SK-N-SH (cell line): ENCODE data around the gene SLC26A4. TPM values are rescaled to one million over a fixed set of nuclear protein-coding genes. Genes with fewer than 3 reads are reported as not detected.

ENCODE experiments used
- CTCF ChIA-PET: fragments of 300-600, 350-600 bp; formaldehyde crosslinking; extraction: SDS; loops from one replicate; lab custom pipeline; 2021; lab: Yijun Ruan, JAX
- POLR2A ChIA-PET: fragments of 350-600 bp; sonication (Branson Sonifier 250); formaldehyde crosslinking; extraction: SDS; loops from one replicate; lab custom pipeline; 2020; ENCODE audit warnings: antibody characterized with exemption, inconsistent platforms; lab: Yijun Ruan, JAX
- DNase-seq: peaks from one replicate; pipeline ENCODE4 v3.0.0; 2012
- H2AFZ ChIP-seq: fragments of 200-600 bp; sonication (generic); 2 replicates; pipeline ENCODE4 v1.8.1; 2016; ENCODE audit warnings: antibody characterized with exemption, mild to moderate bottlenecking, low read depth
- H3F3A ChIP-seq: fragments of 200-600 bp; sonication (generic); replicated peaks from 2 replicates; pipeline ENCODE3; 2016; ENCODE audit warnings: antibody characterized with exemption, mild to moderate bottlenecking; ENCODE audit not compliant: insufficient read depth
- H3K27ac ChIP-seq, 2 experiments: fragments of 200-500 bp in 1 of 2; fragments of 200-600 bp in 1 of 2; sonication (Bioruptor generic) in 1 of 2; sonication (generic), shearing (Covaris generic) in 1 of 2; 2 replicates each; pipeline versions ENCODE4 v1.5.1 to v1.6.1; 2014 to 2016; ENCODE audit warnings: low read depth in 2 of 2, inconsistent platforms in 1 of 2, low read length in 1 of 2, mild to moderate bottlenecking in 1 of 2, mixed read lengths in 1 of 2
- H3K27me3 ChIP-seq: fragments of 200-600 bp; sonication (generic), shearing (Covaris generic); 2 replicates; pipeline ENCODE4 v1.6.1; 2016; ENCODE audit warnings: mixed run types; ENCODE audit not compliant: insufficient read depth
- H3K36me3 ChIP-seq, 2 experiments: fragments of 200-500 bp in 1 of 2; fragments of 200-600 bp in 1 of 2; sonication (Bioruptor generic) in 1 of 2; sonication (generic) in 1 of 2; replicated peaks in 1 of 2; 2 replicates each; pipeline versions ENCODE3 to v1.5.1; 2014 to 2016; ENCODE audit warnings: low read length in 1 of 2, mild to moderate bottlenecking in 1 of 2; ENCODE audit not compliant: insufficient read depth in 2 of 2, control insufficient read depth in 1 of 2
- H3K4me1 ChIP-seq, 2 experiments: fragments of 200-500 bp in 1 of 2; fragments of 200-600 bp in 1 of 2; sonication (Bioruptor generic) in 1 of 2; sonication (generic), shearing (Covaris generic) in 1 of 2; 2 replicates each; pipeline versions ENCODE4 v1.5.1 to v1.6.1; 2014 to 2016; ENCODE audit warnings: low read depth in 1 of 2, low read length in 1 of 2, mixed run types in 1 of 2; ENCODE audit not compliant: insufficient read depth in 2 of 2, control insufficient read depth in 1 of 2
- H3K4me2 ChIP-seq: fragments of 200-600 bp; sonication (generic), shearing (Covaris generic); 2 replicates; pipeline ENCODE4 v1.6.1; 2017; ENCODE audit warnings: mixed run types
- H3K4me3 ChIP-seq, 2 experiments: fragments of 200-500 bp in 1 of 2; fragments of 200-600 bp in 1 of 2; sonication (Bioruptor generic) in 1 of 2; sonication (generic), shearing (Covaris generic) in 1 of 2; 2 replicates each; pipeline versions ENCODE4 v1.5.1 to v1.8.1; 2014 to 2016; ENCODE audit warnings: low read depth in 2 of 2, inconsistent platforms in 1 of 2, low read length in 1 of 2, mild to moderate bottlenecking in 1 of 2, mixed read lengths in 1 of 2, moderate library complexity in 1 of 2
- H3K79me2 ChIP-seq: fragments of 200-600 bp; sonication (generic); 2 replicates; pipeline ENCODE4 v1.8.1; 2017; ENCODE audit warnings: mild to moderate bottlenecking; ENCODE audit not compliant: insufficient read depth
- H3K9ac ChIP-seq: fragments of 200-600 bp; sonication (generic); 2 replicates; pipeline ENCODE4 v1.6.1; 2017; ENCODE audit warnings: mixed run types
- H3K9me2 ChIP-seq: fragments of 200-600 bp; sonication (generic); 2 replicates; pipeline ENCODE4 v1.6.1; 2017; ENCODE audit warnings: mixed run types
- H3K9me3 ChIP-seq: fragments of 200-600 bp; sonication (generic); 2 replicates; pipeline ENCODE4 v1.6.1; 2017; ENCODE audit warnings: mixed run types, mild to moderate bottlenecking, moderate library complexity
- H4K20me1 ChIP-seq: fragments of 200-600 bp; sonication (generic); 2 replicates; pipeline ENCODE4 v1.6.1; 2017; ENCODE audit warnings: mild to moderate bottlenecking, mixed run types; ENCODE audit not compliant: insufficient read depth
- CHD2 ChIP-seq: fragments of 150-350 bp; IDR thresholded peaks from 2 replicates; pipeline ENCODE4 v1.6.1; 2018; ENCODE audit warnings: low read length; ENCODE audit not compliant: partially characterized antibody
- CTCF ChIP-seq: fragments of 200-600 bp; sonication (generic); IDR thresholded peaks from 2 replicates; pipeline ENCODE4 v1.6.1; 2017; ENCODE audit warnings: antibody characterized with exemption, mild to moderate bottlenecking, moderate library complexity
- ELF1 ChIP-seq: IDR thresholded peaks from 2 replicates; pipeline ENCODE4 v1.4.0; 2012
- EP300 ChIP-seq, 2 experiments: IDR thresholded peaks; 2 replicates each; pipeline versions ENCODE4 v1.4.0 to v1.6.1; 2012; ENCODE audit warnings: borderline replicate concordance in 1 of 2, low read depth in 1 of 2, low read length in 1 of 2
- GABPA ChIP-seq: IDR thresholded peaks from 2 replicates; pipeline ENCODE4 v1.4.0; 2012; ENCODE audit warnings: low read depth, mild to moderate bottlenecking
- GATA2 ChIP-seq: sonication (generic); formaldehyde crosslinking; IDR thresholded peaks from 2 replicates; pipeline ENCODE4 v1.5.0; 2020; ENCODE audit warnings: mild to moderate bottlenecking, missing genetic modification reagents
- MAX ChIP-seq: IDR thresholded peaks from 2 replicates; pipeline ENCODE4 v1.4.0; 2012; ENCODE audit warnings: low read depth
- MEF2A ChIP-seq: IDR thresholded peaks from 2 replicates; pipeline ENCODE4 v1.4.0; 2012; ENCODE audit warnings: low read depth, borderline replicate concordance
- MXI1 ChIP-seq: IDR thresholded peaks from 2 replicates; pipeline ENCODE4 v1.6.1; 2012; ENCODE audit warnings: mild to moderate bottlenecking, low read depth, low read length, improper control_type of control experiment
- NRF1 ChIP-seq: IDR thresholded peaks from 2 replicates; pipeline ENCODE4 v1.6.1; 2012; ENCODE audit warnings: low read depth, mild to moderate bottlenecking, low read length
- POLR2AphosphoS5 ChIP-seq: IDR thresholded peaks from 2 replicates; pipeline ENCODE4 v1.6.1; 2012; ENCODE audit warnings: low read depth, low read length
- REST ChIP-seq: IDR thresholded peaks from 2 replicates; pipeline ENCODE4 v1.6.1; 2012; ENCODE audit warnings: mild to moderate bottlenecking, low read depth, low read length, moderate library complexity
- RXRA ChIP-seq: IDR thresholded peaks from 2 replicates; pipeline ENCODE4 v1.4.0; 2012; ENCODE audit warnings: low read depth, mild to moderate bottlenecking, borderline replicate concordance
- USF2 ChIP-seq: fragments of 150-350 bp; IDR thresholded peaks from 2 replicates; pipeline ENCODE4 v1.6.1; 2017; ENCODE audit warnings: antibody characterized with exemption, low read length, low read depth, borderline replicate concordance
- WGBS: methylation state at CpG from one replicate; pipeline ENCODE4 v1.1.6; 2017; ENCODE audit warnings: low lambda C conversion rate; 5-methylcytosine and 5-hydroxymethylcytosine counted together
- polyA plus RNA-seq, 3 experiments: library from polyadenylated mRNA; depleted of rRNA; stranded (reverse); fragments of >200 nt; gene quantifications; 2 replicates each; pipeline ENCODE4 v1.2.3, GENCODE V29; 2012

The SLC26A4 gene
- polyA plus RNA-seq, 1 of the 3 experiments (the other 2 are of a cell fraction), result 0.61 TPM

- no peak overlapping the region for H3K4me2 ChIP-seq
- no peak overlapping the region for H3K4me3 ChIP-seq
- no peak overlapping the region for H3K9ac ChIP-seq
- no peaks in the 10 kb centered on the region for H3K79me2 ChIP-seq
- 78% methylated on average over 1 of the region's 1 CpG for WGBS
- no peaks in the 10 kb centered on the region for H3K9me3 ChIP-seq
- no peak overlapping the region for H3K27ac ChIP-seq
- ChIA-PET POLR2A (no interaction called here), CTCF (interaction anchor here (0.6 to 1.0 kb wide), 2 partner anchors 259 to 574 kb away, joined by 3 to 4 read pairs; no protein-coding TSS in a partner anchor)
- no peak for DNase-seq
- no peaks in the 10 kb centered on the region for H3K9me2 ChIP-seq
- no peaks in the 10 kb centered on the region for H3K27me3 ChIP-seq
- H3K36me3 ChIP-seq, result no peaks in the 10 kb centered on the region
- H2AFZ ChIP-seq, result no peak overlapping the region
- no peaks in the 10 kb centered on the region for H3F3A ChIP-seq
- no peaks in the 10 kb centered on the region for H3K4me1 ChIP-seq
- no peaks in the 10 kb centered on the region for H4K20me1 ChIP-seq
- TF ChIP-seq MXI1 (no peak), ELF1 (no peak), CTCF (no peak), RXRA (no peak), POLR2AphosphoS5 (no peak), GABPA (no peak), NRF1 (no peak), CHD2 (no peak), REST (no peak), MEF2A (no peak), GATA2 (CRISPR knock-in tag) (no peak), USF2 (no peak), EP300 (IDR thresholded peaks at IDR 0.05; ENCODE audit: borderline replicate concordance in 1 of 2, low read depth in 1 of 2, low read length in 1 of 2) (no peak), MAX (no peak)
These were observed 60.7 kb downstream of the SLC26A4 start for GRCh38 chr7:107721286-107721685.
